Caco-2 (cell line): ENCODE results near the gene MIOS. TPM values are rescaled to one million over a fixed set of nuclear protein-coding genes. Genes with fewer than 3 reads are reported as not detected.

ENCODE experiments used
- BruUV-seq: library from RNA; stranded (reverse); fragments of 400-500 nt; replicated peaks from 2 replicates; lab custom pipeline; 2021; lab: Mats Ljungman, UMichigan
- CTCF ChIA-PET: fragments of 300-600 bp; sonication (Branson Sonifier 250); formaldehyde crosslinking; loops from one replicate; lab custom pipeline; 2022; ENCODE audit warnings: antibody characterized with exemption; lab: Charles Lee
- POLR2A ChIA-PET: fragments of 300-600 bp; sonication (Branson Sonifier 250); formaldehyde crosslinking; loops from one replicate; lab custom pipeline; 2022; ENCODE audit warnings: antibody characterized with exemption; lab: Charles Lee
- DNase-seq, 2 experiments: peaks; one replicate each; pipeline versions ENCODE4 v3.0.0 to v3.0.0-alpha.2; 2020 to 2022
- H3K27me3 ChIP-seq: replicated peaks from 2 replicates; pipeline ENCODE4 v1.6.0; 2011; ENCODE audit warnings: low read length; ENCODE audit not compliant: control insufficient read depth, insufficient read depth
- H3K36me3 ChIP-seq: 2 replicates; pipeline ENCODE4 v1.5.1; 2011; ENCODE audit warnings: low read length; ENCODE audit not compliant: control insufficient read depth, insufficient read depth
- H3K4me1 ChIP-seq: fragments of 250-450 bp; sonication (Bioruptor Pico); 2 replicates; pipeline ENCODE4 v1.5.1; 2020; ENCODE audit warnings: mild to moderate bottlenecking
- H3K4me3 ChIP-seq: 2 replicates; pipeline ENCODE4 v1.5.1; 2011; ENCODE audit warnings: low read depth, mild to moderate bottlenecking, control low read depth, low read length
- H3K9me3 ChIP-seq: fragments of 250-450 bp; sonication (Bioruptor Pico); 2 replicates; pipeline ENCODE4 v1.5.1; 2020; ENCODE audit warnings: mild to moderate bottlenecking, moderate library complexity
- H3K27ac Mint-ChIP-seq: one replicate; pipeline ENCODE4 v1.8.0; 2022; ENCODE audit warnings: mixed read lengths; ENCODE audit not compliant: unreplicated experiment
- H3K27me3 Mint-ChIP-seq: one replicate; pipeline ENCODE4 v1.8.0; 2022; ENCODE audit warnings: mixed read lengths; ENCODE audit not compliant: insufficient read depth, unreplicated experiment
- H3K36me3 Mint-ChIP-seq: one replicate; pipeline ENCODE4 v1.8.0; 2022; ENCODE audit warnings: mild to moderate bottlenecking, mixed read lengths; ENCODE audit not compliant: insufficient read depth, unreplicated experiment
- H3K4me1 Mint-ChIP-seq: one replicate; pipeline ENCODE4 v1.8.0; 2022; ENCODE audit warnings: low read depth, mixed read lengths; ENCODE audit not compliant: unreplicated experiment
- H3K4me3 Mint-ChIP-seq: one replicate; pipeline ENCODE4 v1.8.0; 2022; ENCODE audit warnings: mild to moderate bottlenecking, moderate library complexity, mixed read lengths; ENCODE audit not compliant: unreplicated experiment
- H3K9me3 Mint-ChIP-seq: one replicate; pipeline ENCODE4 v1.8.0; 2022; ENCODE audit warnings: mixed read lengths; ENCODE audit not compliant: unreplicated experiment
- intact Hi-C: fragments of 100-400 bp; cut with micrococcal nuclease; formaldehyde crosslinking; loops from one replicate; pipeline ENCODE4 v1.10.0; 2022; ENCODE audit not compliant: unreplicated experiment
- total RNA-seq: library from RNA; stranded (reverse); gene quantifications from 2 replicates; pipeline ENCODE4 v1.2.3, GENCODE V29; 2022
- TF ChIP-seq, protein P1 (sequence below), 2 experiments: fragments of 200-600 bp in 1 of 2; IDR thresholded peaks; 1 replicate in 1 of 2; 2 replicates in 1 of 2; pipeline versions ENCODE4 v1.5.1 to v1.8.0; 2011 to 2022; ENCODE audit warnings: antibody characterized with exemption in 1 of 2, control low read depth in 1 of 2, inconsistent platforms in 1 of 2, low read depth in 1 of 2, low read length in 1 of 2, mild to moderate bottlenecking in 1 of 2, moderate library complexity in 1 of 2; ENCODE audit not compliant: insufficient read depth in 1 of 2, severe bottlenecking in 1 of 2, unreplicated experiment in 1 of 2

MIOS gene
- total RNA-seq, 1 experiment from 2014 or later = 37.3 TPM

DNA sequence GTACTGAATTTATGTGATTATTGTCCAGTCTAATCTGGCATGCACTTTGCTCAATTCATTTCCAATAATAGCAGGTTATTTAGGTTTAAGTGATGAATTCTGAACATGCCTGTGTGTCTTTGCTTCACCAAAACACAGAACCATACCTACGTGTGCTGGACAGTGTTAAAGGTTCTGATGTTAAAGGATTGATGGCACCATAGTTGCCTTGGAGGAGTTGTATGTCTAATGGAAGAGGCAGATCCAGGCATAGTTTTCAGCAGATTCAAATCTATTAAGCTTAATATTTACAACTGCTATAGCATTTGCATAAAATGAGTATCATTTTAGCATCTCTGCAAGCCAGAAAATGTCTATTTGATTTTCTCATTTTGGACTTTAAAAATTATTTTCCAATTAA is 45.8 kb downstream of the MIOS start:
- H3K4me1 Mint-ChIP-seq = no peaks in the 10 kb centered on the region
- POLR2A ChIA-PET = no interaction called here
- TF ChIP-seq, protein P1, sequence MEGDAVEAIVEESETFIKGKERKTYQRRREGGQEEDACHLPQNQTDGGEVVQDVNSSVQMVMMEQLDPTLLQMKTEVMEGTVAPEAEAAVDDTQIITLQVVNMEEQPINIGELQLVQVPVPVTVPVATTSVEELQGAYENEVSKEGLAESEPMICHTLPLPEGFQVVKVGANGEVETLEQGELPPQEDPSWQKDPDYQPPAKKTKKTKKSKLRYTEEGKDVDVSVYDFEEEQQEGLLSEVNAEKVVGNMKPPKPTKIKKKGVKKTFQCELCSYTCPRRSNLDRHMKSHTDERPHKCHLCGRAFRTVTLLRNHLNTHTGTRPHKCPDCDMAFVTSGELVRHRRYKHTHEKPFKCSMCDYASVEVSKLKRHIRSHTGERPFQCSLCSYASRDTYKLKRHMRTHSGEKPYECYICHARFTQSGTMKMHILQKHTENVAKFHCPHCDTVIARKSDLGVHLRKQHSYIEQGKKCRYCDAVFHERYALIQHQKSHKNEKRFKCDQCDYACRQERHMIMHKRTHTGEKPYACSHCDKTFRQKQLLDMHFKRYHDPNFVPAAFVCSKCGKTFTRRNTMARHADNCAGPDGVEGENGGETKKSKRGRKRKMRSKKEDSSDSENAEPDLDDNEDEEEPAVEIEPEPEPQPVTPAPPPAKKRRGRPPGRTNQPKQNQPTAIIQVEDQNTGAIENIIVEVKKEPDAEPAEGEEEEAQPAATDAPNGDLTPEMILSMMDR (IDR thresholded peaks at IDR 0.05; ENCODE audit: insufficient read depth in 1 of 2, low read depth in 1 of 2, low read length in 1 of 2, severe bottlenecking in 1 of 2, unreplicated experiment in 1 of 2) = no peak

DNA sequence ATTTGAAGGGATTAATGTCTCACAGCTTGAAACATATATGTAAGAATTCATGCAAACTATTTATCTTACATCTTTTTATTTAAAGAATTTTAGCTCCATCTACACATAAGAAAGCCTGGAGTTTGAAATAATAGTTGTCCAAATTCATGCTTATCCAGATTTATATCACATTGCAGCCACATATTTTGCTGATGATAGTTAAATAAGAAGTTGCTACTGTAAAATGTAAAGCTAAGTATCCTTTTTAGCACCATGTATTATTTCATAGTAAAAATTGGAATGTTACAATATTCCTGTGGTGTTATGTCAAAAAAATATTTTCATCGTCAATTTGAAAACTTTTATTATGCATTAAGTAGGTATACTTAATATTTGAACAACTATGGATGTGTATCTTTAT is 46.5 kb downstream of the MIOS start:
- intact Hi-C loops = no loop called here
- DNase-seq = no peak
- no TSS peak for BruUV-seq
- Histone ChIP-seq H3K27me3 (no peaks in the 10 kb centered on the region), H3K36me3 (no peaks in the 10 kb centered on the region), H3K9me3 (no peaks in the 10 kb centered on the region), H3K4me3 (no peak overlapping the region), H3K4me1 (no peaks in the 10 kb centered on the region)
- ChIA-PET POLR2A (no interaction called here), CTCF (no interaction called here)
- Mint-ChIP-seq H3K36me3 (no peaks in the 10 kb centered on the region), H3K27me3 (no peaks in the 10 kb centered on the region), H3K27ac (no peak overlapping the region), H3K4me1 (no peaks in the 10 kb centered on the region), H3K9me3 (no peaks in the 10 kb centered on the region), H3K4me3 (no peak overlapping the region)
- TF ChIP-seq, protein P1 (IDR thresholded peaks at IDR 0.05; ENCODE audit: insufficient read depth in 1 of 2, low read depth in 1 of 2, low read length in 1 of 2, severe bottlenecking in 1 of 2, unreplicated experiment in 1 of 2) = no peak

More for the DNA sequence above, 45.8 kb downstream of the MIOS start:
- Mint-ChIP-seq H3K27ac (no peak overlapping the region), H3K36me3 (peaks cover 5% of the 10 kb centered on the region), H3K9me3 (no peaks in the 10 kb centered on the region), H3K27me3 (no peaks in the 10 kb centered on the region), H3K4me3 (no peak overlapping the region)
- Histone ChIP-seq H3K27me3 (no peaks in the 10 kb centered on the region), H3K4me3 (no peak overlapping the region), H3K9me3 (no peaks in the 10 kb centered on the region), H3K36me3 (no peaks in the 10 kb centered on the region), H3K4me1 (no peaks in the 10 kb centered on the region)
- BruUV-seq = no TSS peak
- CTCF ChIA-PET = no interaction called here
- intact Hi-C loops = no loop called here
- no peak for DNase-seq

DNA sequence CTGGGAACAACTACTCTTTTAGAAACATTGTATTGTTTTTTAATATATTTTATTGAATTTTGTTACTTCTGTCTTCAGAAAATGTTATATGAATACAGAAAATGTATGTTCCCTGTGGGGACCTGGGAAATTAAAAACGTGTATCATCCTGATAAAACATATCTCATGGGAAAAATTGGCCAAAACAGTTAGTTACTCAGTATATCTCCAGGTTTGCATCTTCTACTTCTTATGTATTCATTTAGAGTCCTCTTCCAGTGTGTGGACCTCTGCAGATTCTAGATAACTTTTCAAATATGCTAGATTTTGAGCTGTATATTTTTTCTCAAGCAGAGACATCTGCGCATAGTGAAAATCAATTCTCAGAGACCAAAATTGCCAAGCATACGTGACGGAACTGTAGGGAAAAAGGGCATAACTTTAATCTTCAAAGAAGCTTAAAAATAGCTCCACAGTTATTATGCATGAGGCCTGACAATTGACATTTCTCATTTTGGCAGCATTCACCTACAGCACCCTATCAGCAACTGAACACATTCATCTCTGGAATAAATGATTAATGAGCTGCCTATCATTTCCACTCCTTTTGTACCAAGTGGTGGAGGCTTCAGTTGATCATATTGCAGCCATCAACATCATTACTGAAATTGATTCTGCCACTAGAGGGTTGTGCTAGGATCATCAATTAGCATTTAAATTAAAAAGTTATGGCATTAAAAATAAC is 47.5 kb downstream of the MIOS start:
- BruUV-seq = no TSS peak
- H3K27me3 Mint-ChIP-seq = no peaks in the 10 kb centered on the region
- H3K4me1 Mint-ChIP-seq = no peaks in the 10 kb centered on the region
- Histone ChIP-seq H3K4me1 (no peaks in the 10 kb centered on the region), H3K4me3 (no peak overlapping the region), H3K27me3 (no peaks in the 10 kb centered on the region), H3K9me3 (no peaks in the 10 kb centered on the region), H3K36me3 (no peaks in the 10 kb centered on the region)
- no peaks in the 10 kb centered on the region for H3K36me3 Mint-ChIP-seq
- ChIA-PET POLR2A (no interaction called here), CTCF (no interaction called here)
- TF ChIP-seq, protein P1 (IDR thresholded peaks at IDR 0.05; ENCODE audit: insufficient read depth in 1 of 2, low read depth in 1 of 2, low read length in 1 of 2, severe bottlenecking in 1 of 2, unreplicated experiment in 1 of 2) = no peak
- intact Hi-C loops = no loop called here
- no peak overlapping the region for H3K4me3 Mint-ChIP-seq
- H3K27ac Mint-ChIP-seq = no peak overlapping the region
- H3K9me3 Mint-ChIP-seq = no peaks in the 10 kb centered on the region
- DNase-seq = no peak
